Activated CD8-positive, alpha-beta memory T cell treated with anti-CD3 and anti-CD28 coated beads, Interleukin-2, amount 50 U/mL, for 24 hours (primary cell): ENCODE measurements around the gene RASL10A.

Experiments used
- DNase-seq: peaks from one replicate; pipeline ENCODE4 v3.0.0-alpha.2; 2020; ENCODE audit errors: extremely low read depth

The RASL10A gene

GRCh38 chr22:29339381-29340235, 24.1 kb upstream of the RASL10A start:
- DNase-seq = no peak

GRCh38 chr22:29338398-29338797, 22.9 kb upstream of the RASL10A start:
- DNase-seq = no peak

DNA sequence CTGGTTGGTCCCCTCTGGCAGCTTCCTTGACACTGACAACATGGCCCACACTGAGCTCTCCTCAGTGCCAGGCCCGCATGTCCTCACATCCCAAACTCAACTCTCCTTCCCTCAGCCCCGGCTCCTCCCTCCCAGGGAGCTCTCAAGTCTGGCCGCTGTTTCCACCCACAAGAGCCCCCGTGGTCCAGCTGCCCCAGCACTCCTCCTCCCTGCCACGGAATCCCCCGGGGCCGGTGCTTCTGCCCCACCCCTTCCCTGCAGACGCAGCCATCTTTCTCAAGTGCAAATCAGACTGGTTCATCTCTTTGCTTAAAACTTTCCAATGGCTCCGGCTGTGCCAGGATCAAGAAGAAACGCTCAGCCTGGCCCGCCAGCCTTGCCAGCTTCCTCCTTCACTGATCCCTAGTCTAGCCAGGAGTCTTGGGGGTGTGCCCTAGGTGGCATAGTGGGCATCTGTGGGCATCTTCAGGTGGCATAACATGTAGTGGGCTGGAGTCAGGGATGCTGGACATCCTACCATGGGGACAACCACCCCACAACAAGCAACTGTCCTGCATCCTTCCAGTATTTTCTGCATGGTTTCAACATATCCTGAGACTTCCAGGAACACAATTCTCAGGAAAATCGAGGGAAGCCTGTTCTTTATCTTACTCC, 22.3 kb upstream of the RASL10A start:
- no peak for DNase-seq

- DNase-seq = no peak
Observed at GRCh38 chr22:29336751-29337490, 21.4 kb upstream of the RASL10A start.

- no peak for DNase-seq
Observed at GRCh38 chr22:29335656-29336055, 20.2 kb upstream of the RASL10A start.

DNA sequence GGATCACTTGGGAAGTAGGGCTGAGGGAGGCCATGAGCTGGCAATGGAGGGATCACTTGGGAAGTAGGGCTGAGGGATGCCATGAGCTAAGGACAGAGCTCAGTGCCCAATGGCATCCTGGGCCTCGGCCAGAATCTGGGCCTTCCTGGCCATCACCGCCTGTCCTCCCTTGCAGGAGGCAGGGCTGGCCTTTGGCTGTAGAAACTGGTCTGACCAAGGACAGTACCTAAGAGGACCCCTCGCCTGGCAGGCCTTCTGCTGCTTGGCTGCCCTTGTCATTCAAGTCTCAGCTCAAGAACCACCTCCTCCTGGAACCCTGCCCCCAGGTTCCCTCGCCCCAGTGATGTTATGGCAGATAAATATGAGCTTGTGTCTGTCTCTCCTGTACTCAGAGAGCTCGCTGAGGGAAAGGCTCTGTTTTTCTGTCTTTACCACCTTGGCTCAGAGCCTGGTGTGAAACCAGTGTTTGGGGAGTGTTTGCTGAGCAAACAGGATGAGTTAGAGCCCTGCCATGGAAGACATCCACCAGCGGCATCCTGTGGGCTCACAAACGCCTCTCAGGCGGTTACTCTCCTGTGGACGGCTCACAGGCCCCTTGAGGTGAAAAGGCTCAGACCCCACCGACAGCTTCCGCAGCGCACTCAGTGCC, 19.3 kb upstream of the RASL10A start:
- no peak for DNase-seq

GRCh38 chr22:29334148-29334547, 18.7 kb upstream of the RASL10A start:
- DNase-seq = no peak

GRCh38 chr22:29332886-29333496, 17.5 kb upstream of the RASL10A start:
- no peak for DNase-seq

GRCh38 chr22:29331658-29332300, 16.3 kb upstream of the RASL10A start:
- no peak for DNase-seq

DNA sequence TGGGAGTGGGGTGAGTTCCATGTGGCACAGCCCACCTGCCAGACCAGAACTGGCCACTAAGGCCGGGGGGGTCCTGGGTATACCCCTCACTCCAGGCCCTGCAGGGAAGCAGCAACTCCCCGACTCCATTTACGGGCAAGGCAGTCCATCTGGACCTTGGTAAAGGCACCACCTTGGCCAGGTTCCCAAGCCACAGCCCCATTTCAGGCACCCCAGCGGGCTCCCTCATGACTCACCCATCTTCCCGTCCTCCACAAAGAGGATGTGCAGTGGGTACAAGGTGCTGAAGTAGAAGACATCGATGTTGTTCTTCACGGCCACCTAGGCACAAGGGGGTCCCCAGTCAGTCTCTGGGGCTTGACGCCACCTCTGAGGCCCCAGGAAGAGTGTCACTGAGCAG, 15.7 kb upstream of the RASL10A start:
- no peak for DNase-seq

DNA sequence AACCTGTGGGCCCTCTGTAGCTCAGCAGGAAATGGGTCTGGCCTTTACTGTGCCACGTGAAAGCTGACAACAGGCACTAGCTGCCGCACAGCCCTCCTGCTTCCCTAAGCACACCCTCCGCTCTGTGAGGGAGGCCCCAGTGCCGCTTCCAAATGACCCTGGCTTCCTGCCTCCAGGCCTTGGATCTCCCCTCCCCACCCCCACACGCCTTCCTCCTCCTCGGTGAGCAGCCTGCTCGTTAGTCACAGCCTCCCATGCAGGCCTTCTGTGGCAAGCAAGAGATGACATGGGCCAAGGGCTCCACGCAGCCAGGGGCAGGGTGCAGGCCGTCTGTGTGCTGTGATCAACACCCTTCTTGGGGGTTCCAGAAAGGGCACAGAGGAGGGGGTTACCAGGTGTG, 15.3 kb upstream of the RASL10A start:
- no peak for DNase-seq

GRCh38 chr22:29330291-29330690, 14.8 kb upstream of the RASL10A start:
- DNase-seq = no peak

DNA sequence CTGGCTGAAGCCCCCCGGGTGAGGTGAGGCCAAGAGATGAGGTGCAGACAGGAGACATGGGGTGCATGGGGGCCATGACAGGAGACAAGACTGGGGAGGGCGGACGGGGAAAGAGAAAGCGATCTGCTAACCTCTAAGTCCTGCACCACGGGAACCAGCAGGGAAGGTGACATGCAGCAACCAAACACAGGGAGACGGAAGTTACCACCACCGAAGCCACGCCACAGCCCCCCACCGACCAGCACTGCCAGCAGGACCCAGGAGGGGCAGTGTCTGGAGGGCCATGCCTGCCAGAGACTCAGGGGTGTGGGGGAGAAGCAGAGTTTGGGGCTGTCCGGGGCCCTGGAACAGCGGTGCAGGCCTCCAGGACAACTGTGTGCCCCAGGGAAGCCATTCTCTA, 14.1 kb upstream of the RASL10A start:
- DNase-seq = no peak

- no peak for DNase-seq
Observed at GRCh38 chr22:29328566-29329500, 13.3 kb upstream of the RASL10A start.

GRCh38 chr22:29328055-29328454, 12.6 kb upstream of the RASL10A start:
- no peak for DNase-seq

DNA sequence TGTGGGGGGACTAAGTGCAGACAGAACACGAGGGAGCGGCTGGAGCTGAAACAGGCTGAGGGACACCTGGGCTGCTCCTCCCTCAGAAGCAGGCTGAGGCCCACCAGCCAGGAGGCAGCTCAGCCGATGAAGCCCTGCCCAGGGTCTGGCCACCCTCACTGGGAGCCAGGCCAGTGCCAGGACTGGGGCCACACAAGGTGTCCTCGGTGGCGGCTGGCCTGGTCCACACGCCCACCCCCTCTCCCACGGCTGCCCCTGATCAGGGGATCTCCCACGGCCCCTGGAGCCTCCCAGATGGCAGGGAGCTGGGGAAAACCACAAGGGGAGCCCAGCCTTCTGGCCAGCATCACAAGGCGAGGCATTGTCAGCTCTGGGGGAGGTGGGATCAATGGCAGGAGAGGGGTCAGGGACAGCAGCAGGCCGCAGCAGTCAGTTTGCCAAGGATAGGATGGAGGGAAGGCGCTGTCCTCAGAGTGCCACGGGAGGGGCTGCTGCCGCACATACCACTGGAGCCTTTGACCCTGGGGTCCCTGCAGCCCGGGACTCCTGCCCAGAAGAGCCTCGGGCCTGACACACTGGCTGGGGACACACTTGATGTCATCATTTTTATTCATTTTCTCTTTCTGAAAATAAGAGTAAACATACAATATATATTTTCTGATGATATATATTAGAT, 11.7 kb upstream of the RASL10A start:
- DNase-seq = no peak

GRCh38 chr22:29326481-29326880, 11.0 kb upstream of the RASL10A start:
- DNase-seq = no peak

GRCh38 chr22:29325785-29326315, 10.4 kb upstream of the RASL10A start:
- no peak for DNase-seq

DNA sequence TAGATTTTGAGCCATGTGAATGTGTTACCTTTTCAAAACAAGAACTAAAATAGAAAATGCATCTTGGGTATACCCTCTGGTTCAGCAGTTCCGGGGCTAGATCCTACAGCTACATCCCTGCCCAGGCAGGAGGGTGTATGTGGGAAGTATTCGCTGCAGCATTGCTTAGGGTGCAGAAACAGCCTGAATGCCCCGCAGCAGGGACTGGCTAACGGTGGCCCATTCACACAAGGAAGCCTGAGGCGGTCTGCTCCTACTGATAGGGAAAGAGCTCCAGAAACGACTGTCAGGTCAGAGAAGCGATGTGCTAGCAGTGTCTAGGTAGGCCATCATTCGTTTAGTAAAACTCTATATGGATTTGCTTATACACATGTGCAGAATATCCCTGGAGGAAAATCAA, 9.9 kb upstream of the RASL10A start:
- no peak for DNase-seq
